ENCODE data around the gene POLR2H.

The POLR2H gene

GRCh38 chr3:184361532-184361931 is at the start of gene POLR2H, which contains the start of gene CLCN2:
POLR2H (plus strand) TSS chr3:184361710; CDS start chr3:184363493, 1,783 bp downstream.
CLCN2 (minus strand) TSS chr3:184361605; CDS start chr3:184361479, 126 bp downstream.
- peak; percentile 31 to 36 for DNase-seq (ENCODE audit: low read depth in 2 of 2)

GRCh38 chr3:184314363-184314699 is 47.2 kb upstream of the POLR2H start, which contains the start of gene EIF4G1:
EIF4G1 (plus strand) TSS chr3:184314606; CDS start chr3:184315797, 1,191 bp downstream.
- DNase-seq (ENCODE audit: low read depth in 2 of 2): peak; percentile 91 to 93

GRCh38 chr3:184314700-184315542 is 46.6 kb upstream of the POLR2H start:
- DNase-seq (ENCODE audit: low read depth in 2 of 2): peak in 1 of 2 donors; percentile 34

- no peak for DNase-seq (ENCODE audit: low read depth in 2 of 2)
Measured at GRCh38 chr3:184315543-184315867, 46.0 kb upstream of the POLR2H start.

- no peak for DNase-seq (ENCODE audit: low read depth in 2 of 2)
Measured at GRCh38 chr3:184315871-184316661, 45.4 kb upstream of the POLR2H start.

GRCh38 chr3:184316792-184317191 is 44.7 kb upstream of the POLR2H start:
- no peak for DNase-seq (ENCODE audit: low read depth in 2 of 2)

GRCh38 chr3:184317201-184317600 is 44.3 kb upstream of the POLR2H start:
- DNase-seq (ENCODE audit: low read depth in 2 of 2): no peak

- peak; percentile 36 to 41 for DNase-seq (ENCODE audit: low read depth in 2 of 2)
Measured at GRCh38 chr3:184320104-184320445, 41.4 kb upstream of the POLR2H start.

GRCh38 chr3:184321666-184322065 is 39.8 kb upstream of the POLR2H start:
- DNase-seq (ENCODE audit: low read depth in 2 of 2): no peak

GRCh38 chr3:184322731-184323487 is 38.6 kb upstream of the POLR2H start:
- no peak for DNase-seq (ENCODE audit: low read depth in 2 of 2)

- DNase-seq (ENCODE audit: low read depth in 2 of 2): no peak
Measured at GRCh38 chr3:184323696-184324095, 37.8 kb upstream of the POLR2H start.

- DNase-seq (ENCODE audit: low read depth in 2 of 2): no peak
Measured at GRCh38 chr3:184325269-184325668, 36.2 kb upstream of the POLR2H start.

GRCh38 chr3:184325715-184326369 is 35.7 kb upstream of the POLR2H start:
- DNase-seq (ENCODE audit: low read depth in 2 of 2): peak in 1 of 2 donors; percentile 41

- no peak for DNase-seq (ENCODE audit: low read depth in 2 of 2)
Measured at GRCh38 chr3:184327171-184327570, 34.3 kb upstream of the POLR2H start.

- no peak for DNase-seq (ENCODE audit: low read depth in 2 of 2)
Measured at GRCh38 chr3:184328516-184328915, 33.0 kb upstream of the POLR2H start.

GRCh38 chr3:184332370-184333090 is 29.0 kb upstream of the POLR2H start:
- no peak for DNase-seq (ENCODE audit: low read depth in 2 of 2)

GRCh38 chr3:184333190-184333589 is 28.3 kb upstream of the POLR2H start:
- no peak for DNase-seq (ENCODE audit: low read depth in 2 of 2)

GRCh38 chr3:184333700-184334099 is 27.8 kb upstream of the POLR2H start:
- DNase-seq (ENCODE audit: low read depth in 2 of 2): no peak

GRCh38 chr3:184334470-184335158 is 26.9 kb upstream of the POLR2H start:
- peak in 1 of 2 donors; percentile 35 for DNase-seq (ENCODE audit: low read depth in 2 of 2)

- DNase-seq (ENCODE audit: low read depth in 2 of 2): no peak
Measured at GRCh38 chr3:184335291-184335660, 26.2 kb upstream of the POLR2H start.
